GM12801 (cell line): ENCODE measurements around the gene PXK.

Experiments used
- CTCF ChIP-seq: IDR thresholded peaks from one replicate; pipeline ENCODE4 v1.5.1; 2011; ENCODE audit warnings: control low read depth; ENCODE audit not compliant: insufficient read length; ENCODE audit errors: extremely low read depth

Gene PXK

GRCh38 chr3:58332575-58333188 lies at the start of gene PXK:
Gene PXK, plus strand, starts transcription at chr3:58332892. Its CDS starts 97 bp downstream, at chr3:58332989.
- no peak for TF ChIP-seq CTCF

- no peak for TF ChIP-seq CTCF
Measured at GRCh38 chr3:58285334-58285733, 47.4 kb upstream of the PXK start.

GRCh38 chr3:58287354-58287753 lies 45.3 kb upstream of the PXK start:
- TF ChIP-seq CTCF: no peak

- no peak for TF ChIP-seq CTCF
Measured at GRCh38 chr3:58288011-58288728, 44.5 kb upstream of the PXK start.

- no peak for TF ChIP-seq CTCF
Measured at GRCh38 chr3:58291671-58292338, 40.9 kb upstream of the PXK start.

GRCh38 chr3:58292866-58293265 lies 39.8 kb upstream of the PXK start:
- no peak for TF ChIP-seq CTCF

- TF ChIP-seq CTCF: no peak
Measured at GRCh38 chr3:58293516-58293915, 39.2 kb upstream of the PXK start.
